NT2/D1 (cell line): ENCODE results near the gene HS6ST1.

Experiments
- YY1 ChIP-seq: IDR thresholded peaks from 2 replicates; pipeline ENCODE4 v1.6.1; 2011; ENCODE audit not compliant: insufficient read length, insufficient read depth
- ZNF274 ChIP-seq: IDR thresholded peaks from 2 replicates; pipeline ENCODE4 v1.6.1; 2011; ENCODE audit warnings: mild to moderate bottlenecking, low read depth, low read length

DNA sequence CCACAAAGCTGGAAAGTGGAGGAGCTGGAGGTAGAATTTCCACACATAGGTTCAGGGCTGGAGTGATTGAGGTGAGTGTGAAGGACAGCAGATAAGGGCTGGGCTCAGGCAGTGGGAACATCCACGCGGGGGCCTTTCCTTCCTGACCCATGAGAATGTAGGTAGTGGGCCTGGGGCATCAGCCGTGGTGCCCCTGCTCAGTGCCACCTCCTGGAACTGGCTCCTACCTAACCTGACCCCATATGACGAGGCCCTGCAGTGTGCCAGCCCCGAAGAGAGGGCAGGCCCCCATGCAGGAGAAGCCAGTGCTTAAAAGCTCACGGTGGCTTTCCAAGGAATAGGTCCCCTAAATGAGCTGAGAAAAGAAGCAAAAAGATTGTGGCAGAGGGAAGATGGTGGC is 66.2 kb downstream of the HS6ST1 start:
- TF ChIP-seq YY1 = no peak
- no peak for TF ChIP-seq ZNF274
